Mammary epithelial cell (primary cell): Measurements from ENCODE around the gene CCDC61.

Experiments
- EZH2 ChIP-seq: IDR thresholded peaks from 2 replicates; pipeline ENCODE4 v1.6.1; 2012; ENCODE audit warnings: low read length, inconsistent platforms, borderline replicate concordance
- TF ChIP-seq, protein P1 (sequence below), 2 donors: IDR thresholded peaks in 1 of 2; conservative IDR thresholded peaks in 1 of 2; 2 replicates each; pipeline ENCODE4 v1.5.1; 2011 to 2012; ENCODE audit warnings: inconsistent platforms in 2 of 2, low read length in 2 of 2, mild to moderate bottlenecking in 2 of 2, control low read depth in 1 of 2, low read depth in 1 of 2; ENCODE audit not compliant: insufficient read depth in 1 of 2; ENCODE audit errors: extremely low read depth in 1 of 2

DNA sequence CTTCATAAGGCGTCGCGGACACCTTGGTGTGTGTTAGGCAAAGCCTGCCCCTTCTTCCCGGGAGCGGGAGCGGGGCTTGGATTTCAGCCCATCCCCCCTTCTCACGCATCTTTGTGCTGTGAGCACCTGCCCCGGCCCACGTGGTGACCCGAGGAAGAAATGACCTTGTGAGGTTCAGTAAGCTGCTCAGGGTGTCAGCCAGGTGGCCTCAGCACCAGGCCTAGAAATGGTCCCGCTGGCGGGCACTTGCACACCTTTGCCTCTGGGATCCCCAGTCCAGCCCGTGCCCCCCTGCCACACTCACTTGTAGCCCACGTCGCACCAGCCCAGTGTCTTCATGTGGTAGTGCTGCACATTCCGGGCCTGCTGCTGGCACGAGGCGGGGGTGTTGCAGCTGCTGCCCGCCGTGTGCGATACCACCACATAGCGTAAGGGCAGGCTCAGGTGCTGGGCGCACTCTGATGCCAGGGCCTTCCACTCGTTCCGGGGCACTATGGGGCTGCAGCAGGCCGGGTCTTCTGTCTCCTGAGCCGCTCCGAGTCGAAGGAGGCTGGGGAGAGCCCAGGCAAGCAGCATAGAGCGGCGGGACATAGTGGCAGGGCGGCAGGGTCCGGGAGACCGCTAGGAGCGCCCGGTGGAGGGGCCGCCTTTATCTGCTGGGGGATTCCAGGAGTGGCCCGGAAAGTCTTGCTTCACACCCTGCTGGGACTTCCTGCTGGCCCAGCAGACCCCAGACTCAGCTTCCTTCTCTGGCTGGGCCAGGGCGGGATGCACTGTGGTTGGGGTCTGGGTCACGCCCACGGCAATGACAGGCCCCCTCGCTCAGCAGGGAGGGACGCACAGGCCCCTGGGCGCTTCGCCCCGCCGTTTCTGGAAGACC is 27.4 kb downstream of the CCDC61 start, which contains the start of gene PGLYRP1:
- TF ChIP-seq, protein P1, sequence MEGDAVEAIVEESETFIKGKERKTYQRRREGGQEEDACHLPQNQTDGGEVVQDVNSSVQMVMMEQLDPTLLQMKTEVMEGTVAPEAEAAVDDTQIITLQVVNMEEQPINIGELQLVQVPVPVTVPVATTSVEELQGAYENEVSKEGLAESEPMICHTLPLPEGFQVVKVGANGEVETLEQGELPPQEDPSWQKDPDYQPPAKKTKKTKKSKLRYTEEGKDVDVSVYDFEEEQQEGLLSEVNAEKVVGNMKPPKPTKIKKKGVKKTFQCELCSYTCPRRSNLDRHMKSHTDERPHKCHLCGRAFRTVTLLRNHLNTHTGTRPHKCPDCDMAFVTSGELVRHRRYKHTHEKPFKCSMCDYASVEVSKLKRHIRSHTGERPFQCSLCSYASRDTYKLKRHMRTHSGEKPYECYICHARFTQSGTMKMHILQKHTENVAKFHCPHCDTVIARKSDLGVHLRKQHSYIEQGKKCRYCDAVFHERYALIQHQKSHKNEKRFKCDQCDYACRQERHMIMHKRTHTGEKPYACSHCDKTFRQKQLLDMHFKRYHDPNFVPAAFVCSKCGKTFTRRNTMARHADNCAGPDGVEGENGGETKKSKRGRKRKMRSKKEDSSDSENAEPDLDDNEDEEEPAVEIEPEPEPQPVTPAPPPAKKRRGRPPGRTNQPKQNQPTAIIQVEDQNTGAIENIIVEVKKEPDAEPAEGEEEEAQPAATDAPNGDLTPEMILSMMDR (conservative IDR thresholded peaks at IDR 0.05 in 1 of 2, IDR thresholded peaks at IDR 0.05 in 1 of 2; ENCODE audit: extremely low read depth in 1 of 2, insufficient read depth in 1 of 2, low read depth in 1 of 2, low read length in 2 of 2): no peak
- TF ChIP-seq EZH2: no peak
